IPS-18c (cell line): Measurements from ENCODE around the gene DOCK1.

Experiments
- H3K4me3 ChIP-seq: 2 replicates; pipeline ENCODE4 v1.7.0; 2013; ENCODE audit warnings: low read depth, mild to moderate bottlenecking, low read length, moderate library complexity; ENCODE audit not compliant: insufficient read depth
- H3K9me3 ChIP-seq: one replicate; pipeline ENCODE4 v1.6.1; 2013; ENCODE audit warnings: mild to moderate bottlenecking, low read length, moderate library complexity; ENCODE audit not compliant: control insufficient read depth, insufficient read depth

DOCK1 gene

DNA sequence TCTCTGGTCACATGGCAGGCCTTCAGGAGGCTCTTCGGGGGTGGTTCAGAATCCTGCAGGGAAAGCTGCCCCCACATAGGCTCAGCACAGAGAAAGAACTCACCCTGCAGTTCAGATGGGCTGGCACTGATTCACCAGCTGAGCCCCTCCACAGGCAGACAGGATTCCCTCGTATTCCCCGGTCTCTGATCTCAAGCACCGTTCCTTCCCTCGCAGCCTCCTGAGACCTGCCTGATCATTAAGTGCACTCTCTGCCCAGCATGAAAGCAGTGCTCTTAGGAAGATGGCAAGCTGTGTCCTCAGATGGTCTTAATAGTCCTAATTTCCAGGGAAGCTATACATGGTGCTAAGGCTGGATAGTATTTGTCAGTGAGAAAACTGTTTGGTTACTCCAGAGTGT lies 565.7 kb downstream of the DOCK1 start:
- Histone ChIP-seq H3K4me3 (no peak overlapping the region), H3K9me3 (no peaks in the 10 kb centered on the region)

- no peaks in the 10 kb centered on the region for H3K9me3 ChIP-seq
- H3K4me3 ChIP-seq, result no peak overlapping the region
These were observed 567.7 kb downstream of the DOCK1 start for GRCh38 chr10:127472976-127473375.

GRCh38 chr10:127474501-127474900 lies 569.3 kb downstream of the DOCK1 start:
- Histone ChIP-seq H3K4me3 (no peak overlapping the region), H3K9me3 (no peaks in the 10 kb centered on the region)

- no peaks in the 10 kb centered on the region for H3K9me3 ChIP-seq
These were observed 580.1 kb downstream of the DOCK1 start for GRCh38 chr10:127485153-127485857.

GRCh38 chr10:127486355-127486754 lies 581.1 kb downstream of the DOCK1 start:
- Histone ChIP-seq H3K4me3 (no peak overlapping the region), H3K9me3 (no peaks in the 10 kb centered on the region)

More at GRCh38 chr10:127485153-127485857, 580.1 kb downstream of the DOCK1 start:
- H3K4me3 ChIP-seq, result no peak overlapping the region

GRCh38 chr10:127492607-127493250 lies 587.5 kb downstream of the DOCK1 start:
- no peaks in the 10 kb centered on the region for H3K9me3 ChIP-seq

GRCh38 chr10:127496035-127496434 lies 590.8 kb downstream of the DOCK1 start:
- no peak overlapping the region for H3K4me3 ChIP-seq
- H3K9me3 ChIP-seq, result no peaks in the 10 kb centered on the region

More at GRCh38 chr10:127492607-127493250, 587.5 kb downstream of the DOCK1 start:
- no peak overlapping the region for H3K4me3 ChIP-seq

DNA sequence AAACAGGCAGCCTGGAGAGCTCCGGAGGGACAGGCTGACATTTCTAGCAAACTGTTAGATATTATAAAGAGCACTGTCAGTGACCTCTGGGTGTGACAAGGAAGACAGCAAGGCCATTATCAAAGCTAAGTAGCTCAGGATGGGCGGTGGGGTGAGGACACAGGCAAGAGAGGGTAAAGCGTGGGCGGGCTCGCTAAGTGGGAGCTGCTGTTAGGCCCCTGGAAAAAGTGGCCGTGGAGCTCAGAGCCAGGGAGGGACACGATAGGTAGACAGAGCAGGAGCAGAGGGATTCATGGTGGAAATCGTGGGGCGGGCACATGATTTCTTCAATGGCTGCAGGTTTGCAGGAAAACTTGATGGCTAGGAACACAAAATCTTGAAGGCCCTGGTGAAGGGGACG lies 592.5 kb downstream of the DOCK1 start:
- Histone ChIP-seq H3K9me3 (no peaks in the 10 kb centered on the region), H3K4me3 (no peak overlapping the region)

- H3K9me3 ChIP-seq, result no peaks in the 10 kb centered on the region
- no peak overlapping the region for H3K4me3 ChIP-seq
These were observed 592.9 kb downstream of the DOCK1 start for GRCh38 chr10:127498087-127498486.

DNA sequence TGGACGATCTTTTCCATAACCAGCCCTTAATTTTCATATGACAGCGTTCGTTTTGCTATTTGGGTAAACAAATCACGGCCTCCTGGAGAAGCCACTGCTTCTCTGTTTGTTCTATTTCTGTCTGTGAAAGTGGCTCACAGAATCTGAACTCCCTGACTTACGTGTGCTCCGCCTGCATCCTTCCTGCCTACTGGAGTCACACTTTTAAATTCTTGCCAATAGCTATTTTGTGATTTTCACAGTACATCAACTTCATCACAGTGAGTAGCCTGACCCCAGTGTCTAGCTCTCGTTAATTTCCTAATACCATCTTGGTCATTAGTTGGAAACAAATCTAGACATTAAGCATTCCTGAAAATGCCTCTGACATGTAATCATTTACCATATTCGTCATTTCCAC lies 594.9 kb downstream of the DOCK1 start:
- Histone ChIP-seq H3K4me3 (no peak overlapping the region), H3K9me3 (no peaks in the 10 kb centered on the region)
